GM19351 (cell line): ENCODE data around the gene PSMB2.

ENCODE experiments used
- ATAC-seq: cut with Tn5 transposase; IDR thresholded peaks from one replicate; pipeline ENCODE4 v1.9.1; 2021; ENCODE audit warnings: mild to moderate bottlenecking, moderate library complexity; ENCODE audit not compliant: unreplicated experiment

PSMB2 gene

GRCh38 chr1:35644204-35644603, 2.9 kb upstream of the PSMB2 start:
- ATAC-seq, result no peak

- no peak for ATAC-seq
Measured at GRCh38 chr1:35642471-35642955, 1.2 kb upstream of the PSMB2 start.

GRCh38 chr1:35640380-35641232, 720 bp downstream of the PSMB2 start:
- ATAC-seq, result no peak

GRCh38 chr1:35637401-35637809, 3.9 kb downstream of the PSMB2 start:
- ATAC-seq, result no peak

- no peak for ATAC-seq
Measured at GRCh38 chr1:35633547-35633946, 7.8 kb downstream of the PSMB2 start.

GRCh38 chr1:35631396-35631795, 9.9 kb downstream of the PSMB2 start:
- no peak for ATAC-seq

- no peak for ATAC-seq
Measured at GRCh38 chr1:35629051-35629450, 12.3 kb downstream of the PSMB2 start.

- no peak for ATAC-seq
Measured at GRCh38 chr1:35623832-35624231, 17.5 kb downstream of the PSMB2 start.

- no peak for ATAC-seq
Measured at GRCh38 chr1:35622510-35623178, 18.7 kb downstream of the PSMB2 start.

GRCh38 chr1:35619237-35620121, 21.8 kb downstream of the PSMB2 start:
- ATAC-seq, result no peak

- no peak for ATAC-seq
Measured at GRCh38 chr1:35615440-35615839, 25.9 kb downstream of the PSMB2 start.

- no peak for ATAC-seq
Measured at GRCh38 chr1:35611655-35612054, 29.7 kb downstream of the PSMB2 start.

GRCh38 chr1:35605867-35606182, 35.5 kb downstream of the PSMB2 start:
- no peak for ATAC-seq

GRCh38 chr1:35605071-35605866, 36.1 kb downstream of the PSMB2 start:
- ATAC-seq, result no peak

- ATAC-seq, result no peak
Measured at GRCh38 chr1:35603941-35604340, 37.4 kb downstream of the PSMB2 start.

GRCh38 chr1:35603468-35603867, 37.9 kb downstream of the PSMB2 start:
- no peak for ATAC-seq

GRCh38 chr1:35600593-35600992, 40.7 kb downstream of the PSMB2 start:
- ATAC-seq, result no peak

- ATAC-seq, result no peak
Measured at GRCh38 chr1:35599411-35599810, 41.9 kb downstream of the PSMB2 start.

GRCh38 chr1:35598895-35599294, 42.4 kb downstream of the PSMB2 start:
- no peak for ATAC-seq

GRCh38 chr1:35597870-35598269, 43.5 kb downstream of the PSMB2 start:
- no peak for ATAC-seq

- ATAC-seq, result no peak
Measured at GRCh38 chr1:35595684-35596083, 45.6 kb downstream of the PSMB2 start.
